NCI-H187 (cell line): ENCODE data around the gene SDS.

Experiments
- DNase-seq, 2 experiments: peaks; one replicate each; lab custom pipeline; 2025; lab: John Stamatoyannopoulos, UW

SDS gene

DNA sequence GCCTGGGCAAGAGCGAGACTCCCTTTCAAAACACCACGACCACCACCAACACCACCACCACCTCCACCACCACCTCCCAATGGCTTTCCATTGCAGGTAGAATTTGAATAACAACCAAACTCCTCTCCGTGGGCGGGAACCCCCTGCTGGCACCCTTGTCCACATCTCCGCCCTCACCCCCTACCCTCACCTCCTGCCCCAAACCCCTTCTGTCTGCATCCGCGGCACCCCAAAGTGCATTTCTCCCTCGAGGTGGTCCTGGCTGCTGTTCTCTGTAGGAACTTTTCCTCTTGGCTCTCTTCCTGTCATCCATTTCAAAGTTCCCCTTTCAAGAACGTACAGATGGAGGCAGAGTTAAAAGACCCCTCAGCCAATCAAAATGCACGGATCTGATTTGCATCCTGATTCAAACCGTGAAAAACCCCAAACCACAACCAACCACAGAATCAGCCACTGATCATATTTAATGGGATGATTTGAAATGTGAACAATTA lies 22.3 kb upstream of the SDS start:
- no peak for DNase-seq

DNA sequence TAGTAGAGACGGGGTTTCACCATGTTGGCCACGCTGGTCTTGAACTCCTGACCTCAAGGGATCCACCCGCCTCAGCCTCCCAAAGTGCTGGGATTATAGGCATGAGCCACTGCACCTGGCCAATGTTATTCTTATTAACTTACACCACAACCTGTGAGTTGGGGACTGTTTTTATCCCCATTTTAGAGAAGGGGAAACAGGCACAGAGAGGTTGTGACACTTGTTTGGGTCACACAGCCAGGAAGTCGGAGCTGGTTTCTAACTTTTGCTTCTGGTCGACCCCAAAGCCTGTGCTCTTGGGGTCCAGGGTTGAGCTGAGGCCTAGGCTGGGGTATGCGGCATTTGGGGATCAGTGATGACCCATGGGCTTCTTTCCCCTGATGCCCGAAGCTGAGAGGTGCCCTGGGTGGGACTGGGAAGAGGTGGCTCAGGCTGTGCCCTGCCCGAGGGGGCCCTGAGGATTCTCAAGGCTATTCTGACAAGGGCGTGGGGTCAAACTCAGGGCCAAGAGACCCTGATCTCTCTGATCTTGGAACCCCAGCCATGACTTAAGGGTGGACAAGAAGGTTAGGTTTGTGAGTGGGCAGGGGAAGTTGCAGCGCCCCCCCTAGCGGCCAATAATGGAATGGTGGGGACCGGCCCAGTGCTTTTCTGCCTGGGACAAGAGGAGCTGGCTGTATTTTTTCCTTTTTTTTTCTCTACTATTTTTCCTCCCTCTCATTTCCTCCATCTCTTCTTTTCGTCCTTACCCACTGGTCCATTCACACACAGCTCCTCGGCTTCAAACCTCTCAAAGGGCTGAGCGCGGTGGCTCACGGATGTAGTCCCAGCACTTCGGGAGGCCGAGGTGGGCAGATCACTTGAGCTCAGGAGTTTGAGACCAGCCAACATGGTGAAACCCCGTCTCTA lies 21.5 kb upstream of the SDS start:
- no peak for DNase-seq

- no peak for DNase-seq
Measured at GRCh38 chr12:113424456-113424855, 20.8 kb upstream of the SDS start.

DNA sequence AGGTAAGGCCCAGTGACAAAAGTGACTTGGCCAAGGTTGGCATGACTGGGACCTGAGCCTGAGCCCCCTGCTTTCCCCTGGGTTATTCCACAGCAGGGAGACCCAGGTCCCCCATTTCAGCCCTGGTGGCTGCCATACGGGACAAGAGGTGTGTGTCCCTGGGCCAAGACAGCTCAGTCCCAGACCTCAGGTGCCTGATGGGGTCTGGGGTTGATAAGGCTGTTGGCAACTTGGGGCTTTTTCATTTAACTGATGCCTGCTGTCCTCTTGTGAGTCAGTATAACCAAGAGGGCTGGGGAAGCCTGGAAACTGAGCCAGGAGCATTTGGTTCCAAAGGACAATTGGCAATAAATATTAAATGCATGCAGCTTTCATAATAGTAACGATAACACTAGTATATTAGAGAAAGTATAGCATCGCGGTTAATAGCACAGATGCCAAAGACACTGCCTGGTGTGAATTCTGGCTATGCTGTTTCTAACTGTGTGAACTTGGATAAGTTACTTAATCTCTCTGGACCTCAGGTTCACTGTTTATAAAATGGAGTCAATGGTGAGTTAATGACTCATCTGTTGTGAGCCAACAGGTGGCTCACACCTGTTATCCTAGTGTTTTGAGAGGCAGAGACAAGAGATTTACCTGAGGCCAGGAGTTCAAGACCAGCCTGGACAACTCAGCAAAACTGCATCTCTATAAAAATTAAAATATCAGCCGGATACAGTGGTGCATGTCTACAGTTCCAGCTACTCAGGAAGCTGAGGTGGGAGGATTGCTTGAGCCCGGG lies 19.4 kb upstream of the SDS start:
- DNase-seq: no peak

GRCh38 chr12:113422030-113422885 lies 18.6 kb upstream of the SDS start, which contains the start of gene SDSL:
Gene SDSL, plus strand, starts transcription at chr12:113422380. Its CDS starts 5,603 bp downstream, at chr12:113427983.
- DNase-seq: no peak

GRCh38 chr12:113420996-113421595 lies 17.4 kb upstream of the SDS start:
- DNase-seq: no peak

DNA sequence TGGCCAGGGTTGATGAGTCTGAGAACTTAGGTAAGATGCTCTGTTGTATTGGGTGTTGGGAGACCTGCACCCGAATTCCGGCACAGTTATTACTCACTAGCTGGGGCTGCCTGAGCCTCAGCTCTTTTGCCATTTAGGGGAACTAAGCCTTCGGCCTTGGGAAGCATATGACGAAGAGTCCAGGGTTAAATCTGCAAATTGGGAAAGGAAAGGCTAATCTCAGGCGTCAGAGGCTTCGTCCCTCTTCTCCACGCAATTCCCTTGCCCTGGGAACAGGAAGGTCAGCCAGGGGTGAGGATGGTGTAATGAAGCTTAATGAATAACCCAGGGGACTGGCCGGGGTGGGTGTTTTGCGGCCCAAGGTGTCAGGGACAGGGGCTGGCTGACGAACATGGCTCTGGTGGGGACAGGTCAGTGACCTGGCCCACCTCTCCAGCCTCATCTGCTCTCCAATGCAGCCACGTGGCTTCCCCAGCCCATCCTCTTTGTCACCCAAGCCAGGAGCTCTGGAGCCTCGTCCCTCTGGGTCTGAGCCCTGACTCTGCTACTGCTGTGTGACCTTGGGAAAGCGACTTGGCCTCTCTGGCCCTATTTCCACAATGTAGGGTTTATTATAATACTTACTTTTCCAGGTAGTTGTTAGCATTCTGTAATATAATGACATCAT lies 14.7 kb upstream of the SDS start:
- DNase-seq: no peak

DNA sequence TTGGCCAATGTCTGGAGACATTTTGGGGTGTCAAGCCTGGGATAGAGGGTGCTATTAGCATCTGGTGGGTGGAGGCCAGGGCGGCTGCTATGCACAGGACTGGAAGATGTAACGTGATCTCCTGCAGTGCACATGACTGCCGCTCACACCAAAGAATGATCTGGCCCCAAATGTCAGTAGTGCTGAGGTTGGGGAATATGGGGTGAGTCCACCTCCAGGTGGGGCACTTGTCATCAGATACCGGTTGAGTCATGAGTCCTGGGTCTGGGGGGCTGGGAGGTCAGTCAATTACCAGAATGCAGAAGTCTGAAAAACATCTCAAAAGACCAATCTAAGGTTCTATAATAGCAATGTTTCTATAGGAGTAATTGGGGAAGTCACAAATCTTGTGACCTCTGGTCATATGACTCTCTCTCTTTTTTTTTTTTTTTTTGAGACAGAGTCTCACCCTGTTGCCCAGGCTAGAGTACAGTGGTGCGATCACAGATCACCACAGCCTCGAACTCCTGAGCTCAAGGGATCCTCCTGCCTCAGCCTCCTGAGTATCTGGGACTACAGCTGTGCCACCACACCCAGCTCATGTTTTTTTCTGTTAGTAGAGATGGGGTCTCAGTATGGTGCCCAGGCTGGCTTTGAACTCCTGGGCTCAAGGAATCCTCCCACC lies 12.5 kb upstream of the SDS start:
- no peak for DNase-seq

DNA sequence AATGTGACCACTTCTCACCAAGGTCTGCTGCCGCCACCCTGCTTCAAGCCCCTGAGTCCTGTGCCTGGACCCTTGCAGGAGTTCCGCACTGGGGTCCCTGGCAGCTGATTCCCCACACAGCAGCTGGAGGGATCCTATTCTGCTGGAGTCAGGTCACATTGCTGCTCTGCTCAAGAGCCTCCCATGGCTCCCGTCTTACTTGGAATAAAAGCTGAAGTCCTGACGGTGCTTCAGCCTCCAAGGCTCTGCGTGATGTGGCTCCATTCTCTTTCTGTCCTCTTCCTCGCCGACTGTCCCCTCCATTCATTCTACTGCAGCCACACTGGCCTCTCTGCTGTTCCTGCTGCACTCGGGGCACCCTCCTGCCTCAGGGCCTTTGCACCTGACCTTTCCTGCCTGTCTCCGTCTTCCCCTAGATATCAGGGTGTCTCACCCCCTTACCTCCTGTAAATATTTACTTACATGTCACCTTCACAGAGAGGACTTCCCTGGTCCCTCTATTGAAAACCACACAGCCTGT lies 10.9 kb upstream of the SDS start:
- no peak for DNase-seq

DNA sequence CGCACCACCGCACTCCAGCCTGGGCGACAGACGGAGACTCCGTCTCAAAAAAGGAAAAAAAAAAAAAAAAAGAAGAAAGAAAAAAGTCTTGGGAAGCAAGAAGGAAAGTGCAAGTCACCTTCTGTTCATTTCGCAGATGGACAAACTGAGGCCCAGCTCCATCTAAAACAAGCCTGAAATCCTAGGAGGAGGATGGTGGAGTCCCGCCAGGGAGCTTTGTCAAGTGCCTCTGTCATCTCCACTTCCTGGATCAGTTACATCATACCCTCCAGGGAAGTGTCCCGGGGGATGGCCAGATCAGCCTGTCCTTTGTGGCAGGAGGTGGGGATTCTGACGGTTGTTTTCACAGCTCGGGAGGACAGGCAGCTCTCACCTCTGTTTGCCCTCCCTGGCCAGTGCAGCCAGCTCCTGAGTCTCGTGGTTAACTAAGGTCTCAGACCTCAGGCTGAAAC lies 9.8 kb upstream of the SDS start:
- DNase-seq: no peak

GRCh38 chr12:113409462-113410124 lies 5.9 kb upstream of the SDS start:
- DNase-seq: no peak

- DNase-seq: no peak
Measured at GRCh38 chr12:113408756-113409298, 5.1 kb upstream of the SDS start.

GRCh38 chr12:113407931-113408600 lies 4.4 kb upstream of the SDS start:
- no peak for DNase-seq

- DNase-seq: no peak
Measured at GRCh38 chr12:113405694-113406093, 2.0 kb upstream of the SDS start.

DNA sequence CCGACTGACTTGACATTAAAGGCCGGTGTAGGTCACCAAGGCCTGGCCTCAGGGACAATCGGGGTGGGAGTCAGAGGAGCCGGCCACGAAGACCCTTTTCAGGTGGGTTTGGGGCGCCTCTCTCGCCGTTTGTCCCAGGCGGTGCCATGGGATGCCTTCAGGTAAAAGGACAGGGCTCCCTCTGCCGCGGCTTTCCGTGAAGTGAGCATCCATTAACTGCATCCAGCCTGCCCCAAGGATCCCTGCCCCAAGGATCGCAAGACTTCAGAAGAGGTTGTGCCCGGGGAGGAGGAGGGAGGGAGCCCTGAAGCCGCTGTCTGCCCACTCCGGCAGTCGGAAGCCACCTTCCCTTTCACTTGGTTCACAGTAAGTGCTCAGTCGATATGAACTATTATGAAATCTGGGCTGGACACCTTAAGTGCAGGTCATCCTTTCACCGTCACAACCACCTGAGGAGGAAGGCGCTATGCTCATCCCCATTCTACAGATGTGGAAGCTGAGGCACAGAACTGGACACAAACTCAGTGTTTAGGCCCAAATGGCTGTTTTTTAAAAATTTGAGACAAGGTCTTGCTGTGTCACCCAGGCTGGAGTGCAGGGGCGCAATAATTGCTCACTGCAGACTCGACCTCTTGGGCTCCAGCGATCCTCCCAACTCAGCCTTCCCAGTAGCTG lies 964 bp downstream of the SDS start:
- no peak for DNase-seq

GRCh38 chr12:113401066-113402000 lies 2.4 kb downstream of the SDS start:
- DNase-seq: no peak

DNA sequence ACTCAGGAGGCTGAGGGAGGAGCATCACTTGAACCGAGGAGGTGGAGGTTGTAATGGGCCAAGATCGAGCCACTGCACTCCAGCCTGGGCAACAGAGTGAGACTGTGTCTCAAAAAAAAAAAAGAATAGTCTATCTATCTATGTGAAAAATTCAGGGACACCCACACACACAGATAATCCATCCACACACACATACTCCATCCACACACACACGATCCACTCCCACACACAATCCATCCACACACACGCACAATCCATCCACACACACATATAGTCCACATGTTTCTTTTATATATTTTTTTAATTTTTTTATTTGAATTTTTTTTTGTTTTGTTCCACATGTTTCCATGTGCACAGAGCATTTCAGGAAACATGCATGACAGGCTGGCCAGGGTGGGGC lies 3.3 kb downstream of the SDS start:
- DNase-seq: no peak
